ENCODE results near the gene HLCS. TPM values are rescaled to one million over a fixed set of nuclear protein-coding genes. Genes with fewer than 3 reads are reported as not detected.

Gene HLCS
- polyA plus RNA-seq, 1 of the 3 experiments (the other 2 are of a cell fraction): 13.0 TPM

DNA sequence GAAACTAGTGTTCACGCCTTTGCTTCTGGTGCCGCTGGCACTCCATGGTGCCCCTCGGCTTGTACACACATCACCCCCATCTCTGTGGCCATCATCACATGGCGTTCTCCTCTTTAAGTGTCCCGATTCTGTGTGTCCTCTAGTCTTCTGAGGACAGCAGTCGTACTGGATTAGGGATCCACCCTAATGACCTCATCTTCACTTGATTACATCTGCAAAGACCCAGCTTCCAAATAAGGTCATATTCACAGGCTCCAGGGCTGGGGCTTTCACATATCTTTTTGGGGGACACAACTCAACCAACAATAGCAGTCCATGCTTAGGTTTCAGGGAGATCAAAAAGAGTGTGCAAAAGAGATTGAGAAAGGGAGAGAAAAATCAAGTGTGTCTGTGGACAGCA is 64.9 kb downstream of the HLCS start:
- no peak for TF ChIP-seq TEAD4 (IDR thresholded peaks at IDR 0.05; ENCODE audit: borderline replicate concordance, insufficient read depth)
- TF ChIP-seq JUND (IDR thresholded peaks at IDR 0.05): no peak
- no peak for TF ChIP-seq FOXJ3 (CRISPR knock-in tag; IDR thresholded peaks at IDR 0.05)
- no peak for TF ChIP-seq NFIC (IDR thresholded peaks at IDR 0.05; ENCODE audit: borderline replicate concordance)
- no peak for TF ChIP-seq RAD21 (IDR thresholded peaks at IDR 0.05; ENCODE audit: low read length)
- TF ChIP-seq MXI1 (IDR thresholded peaks at IDR 0.05; ENCODE audit: low read depth, low read length): no peak
- TF ChIP-seq CHD2 (IDR thresholded peaks at IDR 0.05; ENCODE audit: low read length, partially characterized antibody): no peak
- no peak for TF ChIP-seq MEF2A (IDR thresholded peaks at IDR 0.05; ENCODE audit: borderline replicate concordance, low read depth)
- TF ChIP-seq, protein P1, sequence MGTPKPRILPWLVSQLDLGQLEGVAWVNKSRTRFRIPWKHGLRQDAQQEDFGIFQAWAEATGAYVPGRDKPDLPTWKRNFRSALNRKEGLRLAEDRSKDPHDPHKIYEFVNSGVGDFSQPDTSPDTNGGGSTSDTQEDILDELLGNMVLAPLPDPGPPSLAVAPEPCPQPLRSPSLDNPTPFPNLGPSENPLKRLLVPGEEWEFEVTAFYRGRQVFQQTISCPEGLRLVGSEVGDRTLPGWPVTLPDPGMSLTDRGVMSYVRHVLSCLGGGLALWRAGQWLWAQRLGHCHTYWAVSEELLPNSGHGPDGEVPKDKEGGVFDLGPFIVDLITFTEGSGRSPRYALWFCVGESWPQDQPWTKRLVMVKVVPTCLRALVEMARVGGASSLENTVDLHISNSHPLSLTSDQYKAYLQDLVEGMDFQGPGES (IDR thresholded peaks at IDR 0.05; ENCODE audit: low read depth, low read length): no peak
- TF ChIP-seq, protein P2, sequence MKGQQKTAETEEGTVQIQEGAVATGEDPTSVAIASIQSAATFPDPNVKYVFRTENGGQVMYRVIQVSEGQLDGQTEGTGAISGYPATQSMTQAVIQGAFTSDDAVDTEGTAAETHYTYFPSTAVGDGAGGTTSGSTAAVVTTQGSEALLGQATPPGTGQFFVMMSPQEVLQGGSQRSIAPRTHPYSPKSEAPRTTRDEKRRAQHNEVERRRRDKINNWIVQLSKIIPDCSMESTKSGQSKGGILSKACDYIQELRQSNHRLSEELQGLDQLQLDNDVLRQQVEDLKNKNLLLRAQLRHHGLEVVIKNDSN (IDR thresholded peaks at IDR 0.05; ENCODE audit: borderline replicate concordance, low read depth): no peak
- TF ChIP-seq, protein P3, sequence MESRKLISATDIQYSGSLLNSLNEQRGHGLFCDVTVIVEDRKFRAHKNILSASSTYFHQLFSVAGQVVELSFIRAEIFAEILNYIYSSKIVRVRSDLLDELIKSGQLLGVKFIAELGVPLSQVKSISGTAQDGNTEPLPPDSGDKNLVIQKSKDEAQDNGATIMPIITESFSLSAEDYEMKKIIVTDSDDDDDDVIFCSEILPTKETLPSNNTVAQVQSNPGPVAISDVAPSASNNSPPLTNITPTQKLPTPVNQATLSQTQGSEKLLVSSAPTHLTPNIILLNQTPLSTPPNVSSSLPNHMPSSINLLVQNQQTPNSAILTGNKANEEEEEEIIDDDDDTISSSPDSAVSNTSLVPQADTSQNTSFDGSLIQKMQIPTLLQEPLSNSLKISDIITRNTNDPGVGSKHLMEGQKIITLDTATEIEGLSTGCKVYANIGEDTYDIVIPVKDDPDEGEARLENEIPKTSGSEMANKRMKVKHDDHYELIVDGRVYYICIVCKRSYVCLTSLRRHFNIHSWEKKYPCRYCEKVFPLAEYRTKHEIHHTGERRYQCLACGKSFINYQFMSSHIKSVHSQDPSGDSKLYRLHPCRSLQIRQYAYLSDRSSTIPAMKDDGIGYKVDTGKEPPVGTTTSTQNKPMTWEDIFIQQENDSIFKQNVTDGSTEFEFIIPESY (IDR thresholded peaks at IDR 0.05; ENCODE audit: borderline replicate concordance, low read depth): no peak
- TF ChIP-seq RFX5 (IDR thresholded peaks at IDR 0.05; ENCODE audit: low read length): no peak
- TF ChIP-seq FOXM1 (IDR thresholded peaks at IDR 0.05; ENCODE audit: low read depth): no peak
- TF ChIP-seq, protein P4, sequence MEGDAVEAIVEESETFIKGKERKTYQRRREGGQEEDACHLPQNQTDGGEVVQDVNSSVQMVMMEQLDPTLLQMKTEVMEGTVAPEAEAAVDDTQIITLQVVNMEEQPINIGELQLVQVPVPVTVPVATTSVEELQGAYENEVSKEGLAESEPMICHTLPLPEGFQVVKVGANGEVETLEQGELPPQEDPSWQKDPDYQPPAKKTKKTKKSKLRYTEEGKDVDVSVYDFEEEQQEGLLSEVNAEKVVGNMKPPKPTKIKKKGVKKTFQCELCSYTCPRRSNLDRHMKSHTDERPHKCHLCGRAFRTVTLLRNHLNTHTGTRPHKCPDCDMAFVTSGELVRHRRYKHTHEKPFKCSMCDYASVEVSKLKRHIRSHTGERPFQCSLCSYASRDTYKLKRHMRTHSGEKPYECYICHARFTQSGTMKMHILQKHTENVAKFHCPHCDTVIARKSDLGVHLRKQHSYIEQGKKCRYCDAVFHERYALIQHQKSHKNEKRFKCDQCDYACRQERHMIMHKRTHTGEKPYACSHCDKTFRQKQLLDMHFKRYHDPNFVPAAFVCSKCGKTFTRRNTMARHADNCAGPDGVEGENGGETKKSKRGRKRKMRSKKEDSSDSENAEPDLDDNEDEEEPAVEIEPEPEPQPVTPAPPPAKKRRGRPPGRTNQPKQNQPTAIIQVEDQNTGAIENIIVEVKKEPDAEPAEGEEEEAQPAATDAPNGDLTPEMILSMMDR (IDR thresholded peaks at IDR 0.05): no peak
- TF ChIP-seq YY1 (IDR thresholded peaks at IDR 0.05; ENCODE audit: low read depth): no peak
- TF ChIP-seq RXRA (IDR thresholded peaks at IDR 0.05; ENCODE audit: borderline replicate concordance, low read depth): no peak
- 93% methylated on average over 6 of the region's 6 CpGs for WGBS (ENCODE audit: low lambda C conversion rate)
- H3K4me2 ChIP-seq: no peak overlapping the region
- peaks cover 0 to 2% of the 10 kb centered on the region in 2 experiments for H3K36me3 ChIP-seq (replicated peaks in 1 of 2; ENCODE audit: control insufficient read depth in 1 of 2, insufficient read depth in 2 of 2, low read length in 1 of 2)
- H3K27me3 ChIP-seq (ENCODE audit: insufficient read depth): no peaks in the 10 kb centered on the region
- H3F3A ChIP-seq (replicated peaks; ENCODE audit: insufficient read depth): no peaks in the 10 kb centered on the region
- H3K9me3 ChIP-seq: no peaks in the 10 kb centered on the region
- CTCF ChIA-PET: no interaction called here
- H2AFZ ChIP-seq (ENCODE audit: low read depth): no peak overlapping the region
- no peak overlapping the region for H3K9ac ChIP-seq
- no peaks in the 10 kb centered on the region for H4K20me1 ChIP-seq (ENCODE audit: insufficient read depth)
- H3K27ac ChIP-seq (ENCODE audit: low read depth in 2 of 2, low read length in 1 of 2): no peak overlapping the region
- POLR2A ChIA-PET: no interaction called here
- no peaks in the 10 kb centered on the region for H3K4me1 ChIP-seq (ENCODE audit: control insufficient read depth in 1 of 2, insufficient read depth in 2 of 2, low read depth in 1 of 2, low read length in 1 of 2)
- H3K4me3 ChIP-seq (ENCODE audit: low read depth in 2 of 2, low read length in 1 of 2): no peak overlapping the region
- no peaks in the 10 kb centered on the region for H3K9me2 ChIP-seq
- no peaks in the 10 kb centered on the region; the same call in 1 of the 2 replicates for H3K79me2 ChIP-seq (ENCODE audit: insufficient read depth)
- DNase-seq: no peak
